A172 (cell line): Measurements from ENCODE around the gene FGFR4. TPM values are rescaled to one million over a fixed set of nuclear protein-coding genes. Genes with fewer than 3 reads are reported as not detected.

Experiments used
- DNase-seq: peaks from one replicate; pipeline ENCODE4 v3.0.0-alpha.2; 2015; ENCODE audit warnings: low spot score
- total RNA-seq: library from RNA; depleted of rRNA; stranded (reverse); fragments of >200 nt; shearing (Covaris generic); gene quantifications from 2 replicates; pipeline ENCODE4 v1.2.3, GENCODE V29; 2014; rRNA removed

The FGFR4 gene
- total RNA-seq, 1 experiment from 2014 or later = 10.7 TPM

- DNase-seq = no peak
Observed at GRCh38 chr5:177132136-177133095, 45.7 kb downstream of the FGFR4 start.

- DNase-seq = peak; percentile 54
Observed at GRCh38 chr5:177133096-177133852, 46.6 kb downstream of the FGFR4 start, which contains the start of gene NSD1. Gene NSD1, plus strand, starts transcription at chr5:177133773. Its CDS starts 1,331 bp downstream, at chr5:177135104.

GRCh38 chr5:177133853-177134696, 47.4 kb downstream of the FGFR4 start:
- DNase-seq = no peak

- no peak for DNase-seq
Observed at GRCh38 chr5:177134697-177135225, 48.0 kb downstream of the FGFR4 start.

- DNase-seq = no peak
Observed at GRCh38 chr5:177140312-177140711, 53.6 kb downstream of the FGFR4 start.

- no peak for DNase-seq
Observed at GRCh38 chr5:177141496-177141895, 54.8 kb downstream of the FGFR4 start.

GRCh38 chr5:177142098-177142611, 55.4 kb downstream of the FGFR4 start:
- no peak for DNase-seq

GRCh38 chr5:177142778-177143177, 56.1 kb downstream of the FGFR4 start:
- DNase-seq = no peak

GRCh38 chr5:177146891-177147638, 60.4 kb downstream of the FGFR4 start:
- no peak for DNase-seq

Other genes with a start within 250 kb of the FGFR4 start
- gene HK3, start 187.6 kb upstream of the FGFR4 start, total RNA-seq = not detected in 2 replicates
- 42.9 and 43.9 TPM in 2 replicates for gene UIMC1, start 80.1 kb upstream of the FGFR4 start, total RNA-seq
- 17.6 and 21.1 TPM in 2 replicates for gene ZNF346, start 64.2 kb upstream of the FGFR4 start, total RNA-seq
- gene NSD1, start 46.9 kb downstream of the FGFR4 start, total RNA-seq = 39.9 and 48.6 TPM in 2 replicates
- 15.3 and 23.1 TPM in 2 replicates for gene RAB24, start 216.8 kb downstream of the FGFR4 start, total RNA-seq
- 376 and 403 TPM in 2 replicates for gene PRELID1, start 216.9 kb downstream of the FGFR4 start, total RNA-seq
- gene MXD3, start 225.0 kb downstream of the FGFR4 start, total RNA-seq = 81.3 and 99.7 TPM in 2 replicates